GM12873 (cell line): Measurements from ENCODE around the gene MYOG.

ENCODE experiments used
- CTCF ChIP-seq: IDR thresholded peaks from 2 replicates; pipeline ENCODE4 v1.5.1; 2012; ENCODE audit warnings: low read depth, mild to moderate bottlenecking, moderate library complexity, low read length, control low read depth; ENCODE audit not compliant: insufficient read depth; ENCODE audit errors: missing control alignments

Gene MYOG

GRCh38 chr1:203077956-203078355 is 7.9 kb downstream of the MYOG start:
- TF ChIP-seq CTCF = no peak

GRCh38 chr1:203077367-203077766 is 8.4 kb downstream of the MYOG start:
- TF ChIP-seq CTCF = no peak

GRCh38 chr1:203076031-203076511 is 9.7 kb downstream of the MYOG start:
- TF ChIP-seq CTCF = no peak

- TF ChIP-seq CTCF = no peak
These were observed 10.4 kb downstream of the MYOG start for GRCh38 chr1:203075236-203076030.

- TF ChIP-seq CTCF = no peak
These were observed 11.2 kb downstream of the MYOG start for GRCh38 chr1:203074610-203075009.

GRCh38 chr1:203073469-203073868 is 12.3 kb downstream of the MYOG start:
- TF ChIP-seq CTCF = no peak

- TF ChIP-seq CTCF = no peak
These were observed 12.9 kb downstream of the MYOG start for GRCh38 chr1:203072911-203073310.
